CD4-positive, alpha-beta T cell treated with Interferon alpha-2 for 1 hour (primary cell): ENCODE measurements around the gene PACSIN1.
A peak's percentile ranks its signal among the peaks of the same experiment; 100 is the strongest.

Experiments
- DNase-seq, 2 donors: peaks; one replicate each; pipeline ENCODE4 v3.0.0-alpha.2; 2020 to 2022

PACSIN1 gene, protein sequence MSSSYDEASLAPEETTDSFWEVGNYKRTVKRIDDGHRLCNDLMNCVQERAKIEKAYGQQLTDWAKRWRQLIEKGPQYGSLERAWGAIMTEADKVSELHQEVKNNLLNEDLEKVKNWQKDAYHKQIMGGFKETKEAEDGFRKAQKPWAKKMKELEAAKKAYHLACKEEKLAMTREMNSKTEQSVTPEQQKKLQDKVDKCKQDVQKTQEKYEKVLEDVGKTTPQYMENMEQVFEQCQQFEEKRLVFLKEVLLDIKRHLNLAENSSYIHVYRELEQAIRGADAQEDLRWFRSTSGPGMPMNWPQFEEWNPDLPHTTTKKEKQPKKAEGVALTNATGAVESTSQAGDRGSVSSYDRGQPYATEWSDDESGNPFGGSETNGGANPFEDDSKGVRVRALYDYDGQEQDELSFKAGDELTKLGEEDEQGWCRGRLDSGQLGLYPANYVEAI

GRCh38 chr6:34465531-34466241 is at the start of gene PACSIN1:
Gene PACSIN1 (plus strand): TSS chr6:34466076. CDS start chr6:34526306, 60,230 bp downstream.
- DNase-seq, result peak in 1 of 2 donors; percentile 16

GRCh38 chr6:34416877-34417371 is 49.0 kb upstream of the PACSIN1 start:
- DNase-seq, result no peak

DNA sequence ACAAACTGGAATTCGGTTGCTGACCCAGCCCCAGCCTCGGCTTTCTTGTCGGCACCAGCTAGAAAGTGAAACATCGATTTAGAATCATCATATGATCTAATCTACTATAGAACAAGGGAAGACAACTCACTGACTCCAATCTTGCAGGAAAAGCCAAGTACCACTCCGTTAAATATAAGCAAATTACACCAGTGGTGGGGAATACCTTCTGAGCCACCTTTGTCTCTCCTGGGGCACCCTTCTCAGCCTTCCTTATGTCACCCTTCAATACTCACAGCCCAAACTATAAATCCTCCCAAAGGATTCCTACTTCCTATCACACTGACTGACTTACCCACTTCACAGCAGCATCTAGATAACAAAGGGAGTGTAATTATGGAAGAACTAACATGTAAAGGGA is 47.5 kb upstream of the PACSIN1 start:
- no peak for DNase-seq

DNA sequence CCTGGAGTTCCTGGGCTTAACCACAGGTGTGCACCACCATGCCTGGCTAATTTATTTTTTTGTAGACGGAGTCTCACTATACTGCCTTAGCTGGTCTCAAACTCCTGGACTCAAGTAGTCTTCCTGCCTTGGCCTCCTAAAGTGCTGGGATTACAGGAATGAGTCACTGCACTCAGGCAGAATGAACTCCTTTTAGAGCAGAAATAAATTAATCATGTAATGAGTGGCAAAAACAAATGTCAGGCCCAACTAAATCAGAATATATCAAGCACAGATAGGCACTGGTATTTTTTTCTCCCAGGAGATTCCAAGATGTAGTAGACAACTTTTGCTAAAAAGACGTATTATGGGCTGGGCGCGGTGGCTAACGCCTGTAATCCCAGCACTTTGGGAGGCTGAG is 42.6 kb upstream of the PACSIN1 start:
- DNase-seq, result no peak

DNA sequence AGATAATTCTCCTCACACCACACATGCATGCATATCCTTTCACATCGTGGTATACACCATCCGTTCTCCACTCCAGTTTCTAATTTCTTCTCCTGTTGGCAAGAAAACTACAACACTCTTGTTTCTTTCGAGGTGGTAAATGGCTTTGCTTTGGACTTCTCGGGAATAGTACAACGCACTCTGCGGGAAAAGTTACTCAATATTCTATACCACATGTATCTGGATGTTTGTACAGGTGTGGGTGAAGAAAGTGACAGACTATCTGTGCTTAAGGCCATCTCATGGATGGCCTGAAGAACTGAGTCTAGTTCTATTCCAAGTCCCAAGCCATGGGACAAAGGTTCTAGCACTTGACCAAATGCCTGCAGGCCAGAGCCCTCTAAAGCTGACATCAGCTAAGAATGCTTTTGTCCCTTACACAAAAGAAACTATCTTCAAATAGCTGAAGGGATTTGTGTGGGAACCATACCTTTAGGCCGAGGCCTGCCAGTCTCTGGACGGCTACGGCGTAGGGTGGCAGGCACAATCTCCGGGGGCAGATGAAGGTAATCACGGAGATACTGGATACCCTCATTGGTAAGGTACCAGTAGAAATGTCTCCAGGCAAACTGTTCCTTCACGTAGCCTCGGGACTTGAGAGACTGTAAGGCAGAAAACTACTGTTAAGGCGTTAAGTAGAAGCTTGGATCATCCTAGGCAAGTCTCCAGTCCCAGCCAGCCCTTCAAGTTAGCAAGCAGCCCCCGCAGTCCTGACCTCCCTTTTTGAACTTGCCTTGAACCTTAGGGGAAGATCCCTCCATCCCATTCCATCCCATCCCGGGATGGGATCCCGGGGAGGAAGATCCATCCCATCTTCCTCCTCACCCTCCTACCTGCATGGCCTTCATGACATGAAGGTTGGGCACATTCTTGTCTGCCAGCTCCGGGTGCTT is 41.4 kb upstream of the PACSIN1 start:
- no peak for DNase-seq

DNA sequence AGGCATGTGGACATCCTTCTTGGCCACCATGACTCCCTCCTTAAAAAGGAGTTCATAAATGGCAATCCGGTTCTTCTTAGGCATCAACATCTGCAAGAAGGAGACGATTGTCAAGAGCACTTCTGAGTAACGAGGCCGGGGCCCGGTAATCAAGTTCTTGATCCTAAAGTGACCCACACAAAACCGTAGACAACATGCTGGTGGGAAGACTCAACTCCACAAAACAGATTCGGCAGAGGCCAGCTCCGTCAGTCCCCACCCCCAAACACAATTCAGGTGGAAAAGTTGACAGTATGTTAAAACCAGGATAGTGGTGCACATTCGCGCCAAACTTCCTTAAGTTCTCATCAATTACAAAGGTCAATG is 40.8 kb upstream of the PACSIN1 start:
- no peak for DNase-seq

DNA sequence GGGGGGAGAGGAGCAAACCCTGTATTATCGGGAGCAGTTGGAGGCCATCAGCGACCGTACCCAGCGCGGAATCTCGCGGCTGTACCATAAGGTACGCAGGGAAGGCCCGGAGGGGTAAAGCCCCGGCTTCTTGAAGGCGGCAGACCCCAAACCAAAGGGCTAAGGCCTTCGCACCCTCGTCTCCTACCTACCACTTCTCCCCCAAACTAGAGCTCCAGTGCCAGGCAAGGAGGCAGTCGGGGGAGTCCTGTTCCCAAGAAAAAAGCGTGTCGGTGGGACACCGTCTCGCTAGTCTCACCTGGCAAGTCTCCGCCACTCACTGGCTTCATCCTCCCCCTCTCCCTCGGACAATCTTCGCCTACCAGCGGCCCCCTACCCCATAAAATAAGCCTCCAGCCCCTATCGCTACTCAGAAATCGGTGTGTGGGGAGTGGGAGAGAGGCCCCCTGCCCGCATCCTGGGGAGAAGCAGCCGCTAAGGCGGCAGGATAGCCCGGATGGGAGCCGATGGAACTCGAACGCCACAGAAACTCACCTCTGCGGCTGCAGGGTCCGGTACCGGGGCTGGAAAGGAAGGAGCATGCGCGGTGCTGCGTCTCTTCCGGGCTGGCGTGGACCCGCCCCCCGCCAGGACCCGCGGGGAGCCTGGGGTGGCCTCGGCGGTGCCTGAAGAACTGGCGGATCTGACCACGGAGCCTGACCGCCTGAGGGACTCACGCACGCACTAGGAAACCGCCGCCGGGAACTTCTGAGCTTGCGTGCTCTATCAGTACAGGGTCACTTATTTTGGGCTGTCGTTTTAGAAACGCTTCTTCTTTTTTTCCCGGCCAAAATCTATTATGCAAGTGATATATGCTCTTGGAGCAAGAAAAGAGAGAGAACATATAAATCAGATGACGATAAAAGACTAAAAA is 40.1 kb upstream of the PACSIN1 start, which contains the start of gene RPS10:
RPS10 (minus strand) TSS at position 572 of the 913 bp plus-strand sequence. CDS start 848 bp downstream, outside the sequence.
- DNase-seq, result peak; percentile 90 to 92

DNA sequence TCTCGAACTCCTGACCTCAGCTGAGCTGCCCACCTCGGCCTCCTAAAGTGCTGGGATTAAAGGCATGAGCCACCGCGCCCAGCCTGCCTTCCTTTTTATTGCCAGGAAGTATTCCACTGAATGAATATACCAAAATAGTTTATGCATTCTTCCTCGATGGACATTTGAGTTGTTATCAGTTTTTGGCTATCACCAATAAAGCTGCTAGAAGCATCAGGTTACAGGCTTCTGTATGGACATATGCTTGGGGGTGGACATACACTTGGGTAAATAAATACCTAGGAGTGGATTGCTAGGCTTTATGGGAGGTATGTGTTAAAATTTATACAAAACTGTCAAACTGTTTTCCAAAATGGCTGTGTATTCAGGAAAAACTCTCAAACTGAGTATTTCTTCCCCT is 30.0 kb upstream of the PACSIN1 start:
- no peak for DNase-seq

DNA sequence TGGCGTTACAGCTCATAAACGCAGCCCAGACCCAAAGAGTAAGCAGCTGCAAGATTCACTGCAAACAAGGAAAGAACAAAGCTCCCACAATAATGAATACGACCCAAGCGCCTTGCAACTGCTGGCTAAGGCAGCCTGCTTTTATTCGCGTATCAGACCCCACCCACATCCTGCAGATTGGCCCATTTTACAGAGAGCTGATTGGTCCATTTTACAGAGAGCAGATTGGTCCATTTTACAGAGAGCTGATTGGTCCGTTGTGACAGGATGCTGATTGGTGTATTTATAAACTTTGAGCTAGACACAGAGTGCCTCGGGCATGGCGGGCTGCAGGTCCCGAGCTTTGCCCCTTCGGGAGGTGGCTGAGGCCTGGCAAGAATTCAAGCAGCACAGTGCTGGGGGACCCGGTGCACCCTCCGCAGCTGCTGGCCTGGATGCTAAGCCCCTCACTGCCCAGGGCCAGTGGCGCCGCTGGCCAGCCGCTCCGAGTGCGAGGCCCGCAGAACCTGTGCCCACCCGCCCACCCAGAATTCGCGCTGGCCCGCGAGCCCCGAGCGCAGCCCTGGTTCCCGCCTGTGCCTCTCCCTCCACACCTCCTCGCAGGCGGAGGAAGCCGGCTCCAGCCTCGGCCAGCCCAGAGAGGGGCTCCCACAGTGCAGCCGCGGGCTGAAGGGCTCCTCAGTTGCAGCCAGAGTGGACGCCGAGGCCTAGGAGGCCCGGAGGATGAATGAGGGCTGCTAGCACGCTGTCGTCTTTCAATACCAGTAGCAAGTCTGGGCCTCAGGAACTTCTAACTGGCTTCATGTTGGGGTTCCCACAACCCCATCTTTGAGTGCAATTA is 28.9 kb upstream of the PACSIN1 start:
- DNase-seq, result no peak

- DNase-seq, result no peak
Measured at GRCh38 chr6:34437644-34437970, 28.3 kb upstream of the PACSIN1 start.

- no peak for DNase-seq
Measured at GRCh38 chr6:34438705-34439104, 27.2 kb upstream of the PACSIN1 start.

- DNase-seq, result no peak
Measured at GRCh38 chr6:34439442-34439841, 26.4 kb upstream of the PACSIN1 start.

DNA sequence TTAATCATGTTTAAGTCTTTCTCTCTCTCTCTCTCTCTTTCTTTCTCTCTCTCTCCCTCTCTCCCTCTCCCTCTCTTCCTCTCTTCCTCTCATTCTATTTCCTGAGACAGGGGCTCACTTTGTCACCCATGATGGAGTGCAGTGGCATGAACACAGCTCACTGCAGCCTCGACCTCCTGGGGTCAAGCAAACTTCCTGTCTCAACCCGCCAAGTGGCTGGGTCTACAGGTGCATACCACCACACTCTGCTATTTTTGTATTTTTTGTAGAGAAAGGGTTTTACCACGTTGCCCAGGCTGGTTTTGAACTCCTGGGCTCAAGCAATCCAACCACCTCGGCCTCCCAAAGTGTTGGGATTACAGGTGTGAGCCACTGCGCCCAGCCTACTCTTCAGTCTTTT is 24.4 kb upstream of the PACSIN1 start:
- DNase-seq, result no peak

DNA sequence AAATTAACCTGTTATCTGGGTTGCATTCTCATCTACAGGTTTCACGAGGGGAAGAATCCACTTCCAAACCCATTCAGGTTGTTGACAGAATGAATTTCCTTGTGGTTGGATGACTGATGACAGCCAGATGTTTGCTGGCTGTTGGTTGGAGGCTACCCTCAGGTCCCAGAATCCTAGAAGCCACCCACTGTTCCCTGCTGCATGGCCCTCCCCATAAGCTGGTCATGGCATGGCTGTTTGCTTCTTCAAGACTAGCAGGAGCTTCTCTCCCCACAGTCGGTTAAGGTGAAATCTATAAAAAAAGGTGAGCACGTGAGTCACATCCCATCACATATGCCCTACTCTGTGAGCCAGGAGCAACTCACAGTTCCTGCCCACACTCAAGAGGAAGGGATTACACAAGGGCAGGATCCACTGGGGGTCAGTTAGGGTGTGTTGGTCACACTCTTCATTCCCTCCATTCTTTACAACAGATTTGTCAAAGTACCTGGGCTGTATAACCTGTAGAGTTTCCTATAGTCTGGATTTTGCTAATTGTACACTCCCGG is 20.5 kb upstream of the PACSIN1 start:
- DNase-seq, result no peak

GRCh38 chr6:34447386-34447785 is 18.5 kb upstream of the PACSIN1 start:
- DNase-seq, result no peak

GRCh38 chr6:34447910-34448309 is 18.0 kb upstream of the PACSIN1 start:
- peak in 1 of 2 donors; percentile 6 for DNase-seq

DNA sequence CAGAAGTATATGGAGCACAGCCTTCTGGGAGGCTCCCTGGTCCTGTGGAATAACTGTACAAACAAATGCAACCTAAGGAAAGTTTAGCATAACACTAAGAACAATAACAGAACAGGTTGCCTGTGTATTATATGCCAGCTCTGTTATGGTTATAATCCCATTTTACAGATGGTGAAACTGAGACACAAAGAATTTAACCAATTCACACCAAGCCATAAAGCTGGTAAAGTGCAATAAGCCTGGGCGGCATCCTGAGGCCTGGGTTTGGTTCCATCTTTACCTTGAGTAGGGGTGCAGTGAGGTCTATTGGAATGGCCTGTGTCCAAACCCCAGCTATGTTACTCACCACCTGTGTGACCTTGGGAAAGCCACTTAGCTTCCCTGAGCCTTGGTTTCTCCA is 14.7 kb upstream of the PACSIN1 start:
- DNase-seq, result no peak

DNA sequence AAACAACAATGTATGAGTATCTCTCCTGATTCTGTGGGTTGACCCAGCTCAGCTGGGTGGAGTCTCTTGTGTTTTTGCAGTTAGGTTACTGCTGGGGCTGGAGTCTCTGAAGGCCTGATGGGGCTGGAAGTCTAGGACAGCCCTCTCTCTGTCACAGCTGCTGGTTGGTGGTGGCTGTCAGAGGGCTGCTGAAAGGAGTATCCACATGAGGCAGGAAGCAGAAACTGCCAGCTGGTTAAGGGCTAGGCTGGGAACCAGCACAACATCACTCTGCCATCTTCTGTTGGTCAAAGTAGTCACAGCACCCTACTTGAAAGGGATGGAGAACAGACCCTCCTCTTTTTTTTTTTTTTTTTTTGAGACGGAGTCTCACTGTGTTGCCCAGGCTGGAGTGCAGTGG is 10.0 kb upstream of the PACSIN1 start:
- no peak for DNase-seq

- DNase-seq, result no peak
Measured at GRCh38 chr6:34457382-34457741, 8.5 kb upstream of the PACSIN1 start.
